ENCODE results near the gene NOP14.
"Not testable (repeated sequence)": the region's sequence is repeated elsewhere in the genome, so short reads cannot be mapped to it uniquely, and the experiment has no call there.

NOP14 gene

GRCh38 chr4:2925931-2926860, 37.0 kb downstream of the NOP14 start:
- in situ Hi-C loops (cut with MboI; ENCODE audit: low pct_unique_long_range_greater_than_20kb, low sequenced_read_pairs, unreplicated experiment) = no loop called here
- TF ChIP-seq CTCF (IDR thresholded peaks at IDR 0.05; ENCODE audit: extremely low read depth, insufficient read depth, missing control alignments) = no peak
- DNase-seq (ENCODE audit: low spot score) = no peak

DNA sequence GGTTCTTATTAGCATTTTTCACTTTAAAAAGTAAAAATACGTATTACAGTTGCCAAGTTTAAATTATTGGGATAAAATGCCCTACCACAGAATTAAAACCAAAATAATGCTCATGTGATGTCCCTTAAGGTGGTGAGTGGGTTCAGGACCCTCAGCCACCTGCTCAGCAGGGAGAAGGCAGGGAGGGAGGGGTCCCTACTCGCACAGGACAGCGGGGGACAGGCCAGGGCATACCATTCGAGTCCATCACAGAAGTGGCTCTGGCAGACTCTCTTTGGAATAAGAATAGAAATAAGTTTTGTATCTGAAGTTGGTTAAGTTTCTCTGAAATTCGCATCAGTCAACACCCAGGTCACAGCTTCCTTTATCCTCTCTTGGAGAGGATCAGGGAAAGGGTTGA, 37.7 kb downstream of the NOP14 start:
- no peak for TF ChIP-seq CTCF (IDR thresholded peaks at IDR 0.05; ENCODE audit: extremely low read depth, insufficient read depth, missing control alignments)
- in situ Hi-C loops (cut with MboI; ENCODE audit: low pct_unique_long_range_greater_than_20kb, low sequenced_read_pairs, unreplicated experiment) = no loop called here

GRCh38 chr4:2924765-2925301, 38.4 kb downstream of the NOP14 start:
- DNase-seq (ENCODE audit: low spot score) = no peak
- in situ Hi-C loops (cut with MboI; ENCODE audit: low pct_unique_long_range_greater_than_20kb, low sequenced_read_pairs, unreplicated experiment) = no loop called here
- TF ChIP-seq CTCF (IDR thresholded peaks at IDR 0.05; ENCODE audit: extremely low read depth, insufficient read depth, missing control alignments) = no peak

More for the DNA sequence above, 37.7 kb downstream of the NOP14 start:
- no peak for DNase-seq (ENCODE audit: low spot score)

DNA sequence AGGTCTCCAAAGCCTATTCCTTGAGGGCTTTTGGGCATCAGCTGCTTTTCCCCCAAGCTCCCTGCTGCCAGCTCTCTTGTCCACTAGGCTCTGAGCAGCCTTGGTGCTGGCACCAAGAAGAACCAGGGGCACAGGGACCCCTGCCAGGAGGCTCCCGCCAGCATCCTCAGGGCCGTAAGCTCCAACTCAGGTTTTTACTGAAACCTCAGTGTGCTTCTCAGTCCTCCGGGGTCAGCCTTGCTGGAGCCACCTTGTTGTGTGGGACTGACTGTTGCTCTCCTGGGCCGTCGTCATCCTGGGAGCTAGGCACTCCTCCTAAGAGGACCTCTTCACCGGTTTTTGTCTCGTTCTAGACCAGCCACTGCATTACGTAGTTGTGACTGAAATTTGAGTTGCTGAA, 38.9 kb downstream of the NOP14 start:
- in situ Hi-C loops (cut with MboI; ENCODE audit: low pct_unique_long_range_greater_than_20kb, low sequenced_read_pairs, unreplicated experiment) = no loop called here
- DNase-seq (ENCODE audit: low spot score) = no peak
- no peak for TF ChIP-seq CTCF (IDR thresholded peaks at IDR 0.05; ENCODE audit: extremely low read depth, insufficient read depth, missing control alignments)

DNA sequence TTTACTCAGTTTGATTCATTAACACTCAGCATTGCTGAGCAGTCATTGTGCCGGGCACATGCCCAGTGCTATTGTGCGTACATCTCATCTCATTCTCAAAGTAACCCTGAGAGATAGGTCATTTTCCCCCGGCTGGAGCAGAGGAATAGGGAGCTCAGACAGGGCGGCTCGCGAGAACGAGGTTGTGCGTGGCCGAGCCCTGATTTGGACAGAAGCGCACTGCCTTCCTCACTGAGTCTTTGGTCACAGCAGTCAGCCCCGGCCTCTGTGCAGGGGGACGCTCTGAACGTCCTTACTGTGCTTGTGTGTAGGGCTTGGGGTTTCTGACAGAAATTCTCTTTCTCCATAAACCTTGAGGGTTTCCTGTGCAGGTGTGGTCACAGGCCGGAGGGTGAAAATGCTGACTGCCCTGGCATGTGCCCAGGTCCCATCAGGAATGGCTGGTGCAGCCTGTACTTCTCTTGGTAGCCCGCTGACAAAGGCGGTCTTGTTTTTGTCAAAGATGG, 39.5 kb downstream of the NOP14 start:
- no peak for DNase-seq (ENCODE audit: low spot score)
- in situ Hi-C loops (cut with MboI; ENCODE audit: low pct_unique_long_range_greater_than_20kb, low sequenced_read_pairs, unreplicated experiment) = no loop called here
- no peak for TF ChIP-seq CTCF (IDR thresholded peaks at IDR 0.05; ENCODE audit: extremely low read depth, insufficient read depth, missing control alignments)

DNA sequence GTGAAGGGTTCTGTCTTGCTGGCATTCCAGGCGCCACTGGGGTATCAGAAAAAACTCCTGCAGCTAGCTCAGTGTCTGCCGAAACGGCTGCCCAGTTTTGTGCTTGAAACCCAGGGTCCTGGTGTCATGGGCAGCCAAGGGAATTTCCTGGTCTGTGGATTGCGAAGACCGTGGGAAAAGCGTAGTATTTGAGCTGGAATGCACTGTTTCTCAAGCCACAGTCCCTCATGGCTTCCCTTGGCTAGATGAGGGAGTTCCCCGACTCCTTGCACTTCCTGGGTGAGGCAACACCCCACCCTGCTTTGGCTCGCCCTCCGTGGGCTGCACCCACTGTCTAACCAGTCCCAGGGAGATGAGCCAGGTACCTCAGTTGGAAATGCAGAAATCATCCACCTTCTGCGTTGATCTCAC, 40.1 kb downstream of the NOP14 start:
- TF ChIP-seq CTCF (IDR thresholded peaks at IDR 0.05; ENCODE audit: extremely low read depth, insufficient read depth, missing control alignments) = no peak
- DNase-seq (ENCODE audit: low spot score) = no peak
- in situ Hi-C loops (cut with MboI; ENCODE audit: low pct_unique_long_range_greater_than_20kb, low sequenced_read_pairs, unreplicated experiment) = no loop called here

GRCh38 chr4:2922453-2923101, 40.6 kb downstream of the NOP14 start:
- DNase-seq (ENCODE audit: low spot score); in situ Hi-C loops (cut with MboI; ENCODE audit: low pct_unique_long_range_greater_than_20kb, low sequenced_read_pairs, unreplicated experiment): not testable (repeated sequence)

- DNase-seq (ENCODE audit: low spot score); in situ Hi-C loops (cut with MboI; ENCODE audit: low pct_unique_long_range_greater_than_20kb, low sequenced_read_pairs, unreplicated experiment): not testable (repeated sequence)
Observed at GRCh38 chr4:2918714-2919113, 44.5 kb downstream of the NOP14 start.

DNA sequence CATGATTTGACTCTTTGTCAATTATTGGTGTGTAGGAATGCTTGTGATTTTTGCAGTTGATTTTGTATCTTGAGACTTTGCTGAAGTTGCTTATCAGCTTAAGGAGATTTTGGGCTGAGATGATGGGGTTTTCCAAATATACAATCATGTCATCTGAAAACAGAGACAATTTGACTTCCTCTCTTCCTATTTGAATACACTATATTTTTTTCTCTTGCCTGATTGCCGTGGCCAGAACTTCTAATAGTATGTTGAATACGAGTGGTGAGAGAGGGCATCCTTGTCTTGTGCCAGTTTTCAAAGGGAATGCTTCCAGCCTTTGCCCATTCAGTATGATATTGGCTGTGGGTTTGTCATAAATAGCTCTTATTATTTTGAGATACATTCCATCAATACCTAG, 44.9 kb downstream of the NOP14 start:
- DNase-seq (ENCODE audit: low spot score); in situ Hi-C loops (cut with MboI; ENCODE audit: low pct_unique_long_range_greater_than_20kb, low sequenced_read_pairs, unreplicated experiment): not testable (repeated sequence)

DNA sequence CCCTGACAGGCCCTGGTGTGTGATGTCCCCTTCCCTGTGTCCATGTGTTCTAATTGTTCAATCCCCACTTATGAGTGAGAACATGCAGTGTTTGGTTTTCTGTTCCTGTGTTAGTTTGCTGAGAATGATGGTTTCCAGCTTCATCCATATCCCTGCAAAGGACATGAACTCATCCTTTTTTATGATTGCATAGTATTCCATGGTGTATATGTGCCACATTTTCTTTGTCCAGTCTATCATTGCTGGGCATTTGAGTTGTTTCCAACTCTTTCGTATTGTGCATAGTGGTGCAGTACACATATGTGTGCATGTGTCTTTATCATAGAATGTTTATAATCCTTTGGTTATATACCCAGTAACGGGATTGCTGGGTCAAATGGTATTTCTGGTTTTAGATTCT, 46.5 kb downstream of the NOP14 start:
- DNase-seq (ENCODE audit: low spot score); in situ Hi-C loops (cut with MboI; ENCODE audit: low pct_unique_long_range_greater_than_20kb, low sequenced_read_pairs, unreplicated experiment): not testable (repeated sequence)
